Liver (tissue), 3 donors: ENCODE results near the gene NAT10.

Experiments used
- EGR1 ChIP-seq, 2 donors: IDR thresholded peaks; 2 replicates each; pipeline ENCODE4 v1.6.1; 2016 to 2018; ENCODE audit warnings: antibody characterized with exemption in 2 of 2, low read depth in 2 of 2
- FOXA1 ChIP-seq: IDR thresholded peaks from 2 replicates; pipeline ENCODE4 v1.6.1; 2016; ENCODE audit warnings: antibody characterized with exemption
- RAD21 ChIP-seq, 2 donors: IDR thresholded peaks; 2 replicates each; pipeline ENCODE4 v1.6.1; 2016; ENCODE audit warnings: antibody characterized with exemption in 2 of 2, mild to moderate bottlenecking in 2 of 2
- TF ChIP-seq, protein P1 (sequence below): fragments of 150-350 bp; IDR thresholded peaks from 2 replicates; pipeline ENCODE4 v1.5.1; 2017; ENCODE audit warnings: improper control_type of control experiment, low read depth, low read length; ENCODE audit not compliant: missing input control
- TF ChIP-seq, protein P2 (sequence below): IDR thresholded peaks from 2 replicates; pipeline ENCODE4 v1.6.1; 2016; ENCODE audit warnings: antibody characterized with exemption, mild to moderate bottlenecking
- donor health status: healthy.
- donor health status: healthy.

DNA sequence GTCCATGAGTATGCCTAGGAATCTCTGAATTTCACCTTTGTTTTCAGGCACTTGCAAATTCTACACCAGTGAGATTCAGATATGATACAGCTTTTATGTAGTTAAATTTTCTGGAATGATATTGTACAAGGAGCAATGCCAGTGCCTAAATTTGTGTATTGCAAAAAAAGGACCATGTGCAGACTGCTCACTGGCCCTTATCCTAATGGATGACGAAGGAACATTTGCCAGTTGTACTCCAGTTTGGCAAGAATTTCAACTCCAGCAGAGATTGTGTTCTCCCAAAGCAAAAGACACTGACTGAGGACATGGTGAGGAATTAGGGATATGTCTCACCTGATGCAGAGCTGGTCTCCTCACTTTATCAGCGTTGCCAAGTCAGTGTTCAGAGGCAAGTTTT, 8.6 kb downstream of the NAT10 start:
- TF ChIP-seq, protein P1, sequence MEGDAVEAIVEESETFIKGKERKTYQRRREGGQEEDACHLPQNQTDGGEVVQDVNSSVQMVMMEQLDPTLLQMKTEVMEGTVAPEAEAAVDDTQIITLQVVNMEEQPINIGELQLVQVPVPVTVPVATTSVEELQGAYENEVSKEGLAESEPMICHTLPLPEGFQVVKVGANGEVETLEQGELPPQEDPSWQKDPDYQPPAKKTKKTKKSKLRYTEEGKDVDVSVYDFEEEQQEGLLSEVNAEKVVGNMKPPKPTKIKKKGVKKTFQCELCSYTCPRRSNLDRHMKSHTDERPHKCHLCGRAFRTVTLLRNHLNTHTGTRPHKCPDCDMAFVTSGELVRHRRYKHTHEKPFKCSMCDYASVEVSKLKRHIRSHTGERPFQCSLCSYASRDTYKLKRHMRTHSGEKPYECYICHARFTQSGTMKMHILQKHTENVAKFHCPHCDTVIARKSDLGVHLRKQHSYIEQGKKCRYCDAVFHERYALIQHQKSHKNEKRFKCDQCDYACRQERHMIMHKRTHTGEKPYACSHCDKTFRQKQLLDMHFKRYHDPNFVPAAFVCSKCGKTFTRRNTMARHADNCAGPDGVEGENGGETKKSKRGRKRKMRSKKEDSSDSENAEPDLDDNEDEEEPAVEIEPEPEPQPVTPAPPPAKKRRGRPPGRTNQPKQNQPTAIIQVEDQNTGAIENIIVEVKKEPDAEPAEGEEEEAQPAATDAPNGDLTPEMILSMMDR = no peak
- TF ChIP-seq, protein P2, sequence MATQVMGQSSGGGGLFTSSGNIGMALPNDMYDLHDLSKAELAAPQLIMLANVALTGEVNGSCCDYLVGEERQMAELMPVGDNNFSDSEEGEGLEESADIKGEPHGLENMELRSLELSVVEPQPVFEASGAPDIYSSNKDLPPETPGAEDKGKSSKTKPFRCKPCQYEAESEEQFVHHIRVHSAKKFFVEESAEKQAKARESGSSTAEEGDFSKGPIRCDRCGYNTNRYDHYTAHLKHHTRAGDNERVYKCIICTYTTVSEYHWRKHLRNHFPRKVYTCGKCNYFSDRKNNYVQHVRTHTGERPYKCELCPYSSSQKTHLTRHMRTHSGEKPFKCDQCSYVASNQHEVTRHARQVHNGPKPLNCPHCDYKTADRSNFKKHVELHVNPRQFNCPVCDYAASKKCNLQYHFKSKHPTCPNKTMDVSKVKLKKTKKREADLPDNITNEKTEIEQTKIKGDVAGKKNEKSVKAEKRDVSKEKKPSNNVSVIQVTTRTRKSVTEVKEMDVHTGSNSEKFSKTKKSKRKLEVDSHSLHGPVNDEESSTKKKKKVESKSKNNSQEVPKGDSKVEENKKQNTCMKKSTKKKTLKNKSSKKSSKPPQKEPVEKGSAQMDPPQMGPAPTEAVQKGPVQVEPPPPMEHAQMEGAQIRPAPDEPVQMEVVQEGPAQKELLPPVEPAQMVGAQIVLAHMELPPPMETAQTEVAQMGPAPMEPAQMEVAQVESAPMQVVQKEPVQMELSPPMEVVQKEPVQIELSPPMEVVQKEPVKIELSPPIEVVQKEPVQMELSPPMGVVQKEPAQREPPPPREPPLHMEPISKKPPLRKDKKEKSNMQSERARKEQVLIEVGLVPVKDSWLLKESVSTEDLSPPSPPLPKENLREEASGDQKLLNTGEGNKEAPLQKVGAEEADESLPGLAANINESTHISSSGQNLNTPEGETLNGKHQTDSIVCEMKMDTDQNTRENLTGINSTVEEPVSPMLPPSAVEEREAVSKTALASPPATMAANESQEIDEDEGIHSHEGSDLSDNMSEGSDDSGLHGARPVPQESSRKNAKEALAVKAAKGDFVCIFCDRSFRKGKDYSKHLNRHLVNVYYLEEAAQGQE = no peak
- no peak for TF ChIP-seq FOXA1
- no peak for TF ChIP-seq RAD21 (IDR thresholded peaks at IDR 0.05)
- TF ChIP-seq EGR1 (IDR thresholded peaks at IDR 0.05; ENCODE audit: low read depth in 2 of 2) = no peak
